ENCODE results near the gene ARHGAP40.

Gene ARHGAP40

DNA sequence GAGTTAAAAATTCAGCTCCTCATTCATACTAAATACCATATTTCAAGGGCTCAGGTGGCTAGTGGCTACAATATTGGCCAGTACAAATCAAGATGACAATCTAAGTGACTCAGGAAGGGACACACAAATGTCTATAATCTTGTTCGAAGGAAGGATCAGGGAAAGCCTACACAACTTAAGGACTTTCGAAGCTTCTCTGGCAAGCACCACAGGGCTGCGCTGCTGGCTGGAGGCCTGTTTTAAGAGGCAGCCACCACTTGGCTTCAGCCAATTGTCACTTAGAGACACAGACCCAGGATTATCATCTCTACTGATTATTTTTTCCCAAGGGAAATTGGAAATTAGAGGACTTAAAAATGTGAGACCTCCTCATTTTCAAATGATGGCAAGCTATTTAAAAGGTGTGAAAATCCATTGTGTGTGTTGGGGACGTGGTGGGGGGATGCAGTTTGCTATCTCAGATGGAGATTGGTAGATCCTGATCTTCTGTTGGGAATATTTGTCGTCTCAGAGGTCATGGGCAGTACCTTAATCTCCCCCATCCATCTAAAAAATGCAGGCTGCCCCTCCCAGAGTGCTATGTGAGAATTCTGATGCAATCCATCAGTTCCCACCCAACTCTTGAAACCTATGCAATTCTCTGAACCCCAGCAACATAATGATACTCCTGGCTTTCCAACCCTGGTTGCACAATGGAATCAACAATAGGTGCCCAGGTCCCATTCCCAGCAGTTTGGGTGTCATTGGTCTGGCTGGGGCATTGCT, 11.3 kb downstream of the ARHGAP40 start:
- Histone ChIP-seq H3K4me1 (ENCODE audit: insufficient read depth, low read length, severe bottlenecking) (no peaks in the 10 kb centered on the region), H4K20me1 (ENCODE audit: insufficient read depth, low read length) (no peaks in the 10 kb centered on the region), H3K36me3 (ENCODE audit: insufficient read depth, low read length) (no peaks in the 10 kb centered on the region), H3K9ac (ENCODE audit: low read length) (no peak overlapping the region), H3K4me2 (ENCODE audit: low read length) (no peak overlapping the region), H3K9me3 (ENCODE audit: low read length) (no peaks in the 10 kb centered on the region), H3K4me3 (ENCODE audit: low read depth, low read length, poor library complexity, severe bottlenecking) (no peak overlapping the region), H2AFZ (ENCODE audit: low read length) (no peak overlapping the region), H3K9me2 (ENCODE audit: low read depth, low read length) (no peaks in the 10 kb centered on the region), H3K27ac (ENCODE audit: low read depth, low read length, poor library complexity, severe bottlenecking) (no peak overlapping the region), H3F3A (ENCODE audit: insufficient read depth, low read length) (no peaks in the 10 kb centered on the region), H3K27me3 (ENCODE audit: insufficient read depth, low read length) (peaks cover 3% of the 10 kb centered on the region; the same call in 1 of the 2 replicates), H3K79me2 (ENCODE audit: insufficient read depth, low read length) (no peaks in the 10 kb centered on the region)
- TF ChIP-seq CTCF (IDR thresholded peaks at IDR 0.05; ENCODE audit: low read length) (no peak), EZH2 (IDR thresholded peaks at IDR 0.05; ENCODE audit: borderline replicate concordance, low read length) (no peak)

DNA sequence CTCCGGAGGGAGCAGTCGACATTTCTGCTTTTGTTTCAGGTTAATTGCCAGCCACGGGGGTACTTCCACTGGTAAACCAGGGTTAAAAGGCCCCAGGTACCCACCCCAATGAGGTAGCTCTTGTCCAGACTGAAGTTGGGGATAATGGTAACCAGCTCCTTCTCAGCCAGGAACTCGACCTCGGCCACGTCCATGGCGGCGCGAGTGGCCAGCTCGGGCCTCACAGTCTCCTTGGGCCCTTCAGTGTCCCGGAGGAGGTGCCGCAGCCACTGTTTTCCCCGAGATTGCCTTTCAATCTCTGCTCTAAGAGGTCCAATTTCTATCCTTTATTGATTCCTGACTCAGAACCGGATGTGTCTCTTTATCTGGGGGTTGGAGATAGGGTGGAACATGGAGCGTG, 13.7 kb downstream of the ARHGAP40 start:
- peaks cover 3% of the 10 kb centered on the region; the same call in 1 of the 2 replicates for H3K27me3 ChIP-seq (ENCODE audit: insufficient read depth, low read length)
- no peak overlapping the region for H3K4me2 ChIP-seq (ENCODE audit: low read length)
- no peaks in the 10 kb centered on the region for H3F3A ChIP-seq (ENCODE audit: insufficient read depth, low read length)
- H3K9ac ChIP-seq (ENCODE audit: low read length): no peak overlapping the region
- H3K36me3 ChIP-seq (ENCODE audit: insufficient read depth, low read length): no peaks in the 10 kb centered on the region
- H3K9me2 ChIP-seq (ENCODE audit: low read depth, low read length): no peaks in the 10 kb centered on the region
- H3K4me1 ChIP-seq (ENCODE audit: insufficient read depth, low read length, severe bottlenecking): no peaks in the 10 kb centered on the region
- no peaks in the 10 kb centered on the region for H4K20me1 ChIP-seq (ENCODE audit: insufficient read depth, low read length)
- H3K4me3 ChIP-seq (ENCODE audit: low read depth, low read length, poor library complexity, severe bottlenecking): no peak overlapping the region
- H3K27ac ChIP-seq (ENCODE audit: low read depth, low read length, poor library complexity, severe bottlenecking): no peak overlapping the region
- no peak for TF ChIP-seq EZH2 (IDR thresholded peaks at IDR 0.05; ENCODE audit: borderline replicate concordance, low read length)
- no peak for TF ChIP-seq CTCF (IDR thresholded peaks at IDR 0.05; ENCODE audit: low read length)
- H3K79me2 ChIP-seq (ENCODE audit: insufficient read depth, low read length): no peaks in the 10 kb centered on the region
- H3K9me3 ChIP-seq (ENCODE audit: low read length): no peaks in the 10 kb centered on the region
- no peak overlapping the region for H2AFZ ChIP-seq (ENCODE audit: low read length)

DNA sequence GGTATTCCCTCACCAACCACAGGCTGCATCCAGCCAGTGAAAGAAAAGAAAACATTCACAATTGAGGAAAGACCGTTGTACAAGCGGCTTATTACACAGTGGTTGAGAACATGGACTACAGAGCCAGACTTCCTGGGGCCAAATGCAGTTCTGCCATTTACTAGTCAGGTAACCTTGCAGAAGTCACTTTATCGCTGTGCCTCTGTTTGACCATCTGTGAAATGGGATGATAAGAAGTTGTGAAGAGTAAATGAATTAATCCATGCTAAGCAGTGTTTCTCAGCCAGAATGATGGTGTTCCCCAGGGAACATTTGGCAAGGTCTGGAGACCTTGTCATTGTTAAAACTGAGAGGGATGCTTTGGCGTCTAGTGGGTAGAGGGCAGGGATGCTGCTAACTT, 14.8 kb downstream of the ARHGAP40 start:
- Histone ChIP-seq H3K4me2 (ENCODE audit: low read length) (no peak overlapping the region), H3K27me3 (ENCODE audit: insufficient read depth, low read length) (peaks cover 3% of the 10 kb centered on the region; the same call in 1 of the 2 replicates), H3K79me2 (ENCODE audit: insufficient read depth, low read length) (no peaks in the 10 kb centered on the region), H3K4me1 (ENCODE audit: insufficient read depth, low read length, severe bottlenecking) (no peaks in the 10 kb centered on the region), H2AFZ (ENCODE audit: low read length) (no peak overlapping the region), H4K20me1 (ENCODE audit: insufficient read depth, low read length) (no peaks in the 10 kb centered on the region), H3K27ac (ENCODE audit: low read depth, low read length, poor library complexity, severe bottlenecking) (no peak overlapping the region), H3K4me3 (ENCODE audit: low read depth, low read length, poor library complexity, severe bottlenecking) (no peak overlapping the region), H3F3A (ENCODE audit: insufficient read depth, low read length) (no peaks in the 10 kb centered on the region), H3K36me3 (ENCODE audit: insufficient read depth, low read length) (no peaks in the 10 kb centered on the region), H3K9me3 (ENCODE audit: low read length) (no peaks in the 10 kb centered on the region), H3K9ac (ENCODE audit: low read length) (no peak overlapping the region), H3K9me2 (ENCODE audit: low read depth, low read length) (no peaks in the 10 kb centered on the region)
- TF ChIP-seq CTCF (IDR thresholded peaks at IDR 0.05; ENCODE audit: low read length): no peak
- no peak for TF ChIP-seq EZH2 (IDR thresholded peaks at IDR 0.05; ENCODE audit: borderline replicate concordance, low read length)

Measured in OCI-LY1 (cell line).